HFFc6 (cell line): ENCODE data around the gene RTN1. TPM values are rescaled to one million over a fixed set of nuclear protein-coding genes. Genes with fewer than 3 reads are reported as not detected.

Experiments
- DNase-seq: peaks from one replicate; pipeline ENCODE4 v3.0.0-alpha.2; 2018
- H3K27ac Mint-ChIP-seq: 2 replicates; pipeline ENCODE4 v1.8.0; 2020; ENCODE audit warnings: mild to moderate bottlenecking, mixed read lengths
- H3K27me3 Mint-ChIP-seq: 2 replicates; pipeline ENCODE4 v1.8.0; 2021; ENCODE audit warnings: mild to moderate bottlenecking, moderate library complexity, mixed read lengths; ENCODE audit not compliant: insufficient read depth
- H3K36me3 Mint-ChIP-seq: 2 replicates; pipeline ENCODE4 v1.8.0; 2021; ENCODE audit warnings: low read depth, mixed read lengths
- H3K4me1 Mint-ChIP-seq: 2 replicates; pipeline ENCODE4 v1.8.0; 2020; ENCODE audit warnings: low read depth, mixed read lengths
- H3K4me3 Mint-ChIP-seq: 2 replicates; pipeline ENCODE4 v1.8.0; 2020; ENCODE audit warnings: mild to moderate bottlenecking, moderate library complexity, mixed read lengths
- H3K9me3 Mint-ChIP-seq: 2 replicates; pipeline ENCODE4 v1.8.0; 2020; ENCODE audit warnings: mild to moderate bottlenecking, mixed read lengths
- CTCF ChIP-seq: fragments of 200-600 bp; sonication (generic); IDR thresholded peaks from 2 replicates; pipeline ENCODE4 v1.5.0; 2021; ENCODE audit warnings: antibody characterized with exemption, mild to moderate bottlenecking
- total RNA-seq, 6 experiments: library from RNA; stranded (reverse); fragmentation: NEBNext Ultra II Directional; extraction: Animal tissue kit (Norgen Biotek cat#: 25700); gene quantifications; 2 replicates in 1 of 6; 3 replicates in 5 of 6; pipeline ENCODE4 v1.2.3, GENCODE V29; 2021

The RTN1 gene
- total RNA-seq, 6 experiments from 2014 or later: 0.07 to 0.17 TPM; not detected in 4

GRCh38 chr14:59707778-59708561, 162.6 kb downstream of the RTN1 start:
- TF ChIP-seq CTCF: no peak
- Mint-ChIP-seq H3K4me3 (no peak overlapping the region), H3K9me3 (peaks cover 13% of the 10 kb centered on the region), H3K27ac (no peak overlapping the region), H3K27me3 (peaks cover 1% of the 10 kb centered on the region), H3K4me1 (no peaks in the 10 kb centered on the region), H3K36me3 (no peaks in the 10 kb centered on the region)
- DNase-seq: no peak

- Mint-ChIP-seq H3K27me3 (peaks cover 1% of the 10 kb centered on the region), H3K4me3 (no peak overlapping the region), H3K36me3 (no peaks in the 10 kb centered on the region), H3K27ac (no peak overlapping the region), H3K9me3 (peaks cover 11% of the 10 kb centered on the region), H3K4me1 (no peaks in the 10 kb centered on the region)
- no peak for TF ChIP-seq CTCF
- no peak for DNase-seq
Measured at GRCh38 chr14:59705866-59706265, 164.7 kb downstream of the RTN1 start.

- Mint-ChIP-seq H3K27ac (no peak overlapping the region), H3K9me3 (peaks cover 11% of the 10 kb centered on the region), H3K36me3 (no peaks in the 10 kb centered on the region), H3K4me3 (no peak overlapping the region), H3K27me3 (peaks cover 1% of the 10 kb centered on the region), H3K4me1 (no peaks in the 10 kb centered on the region)
- no peak for TF ChIP-seq CTCF
- DNase-seq: no peak
Measured at GRCh38 chr14:59705245-59705644, 165.3 kb downstream of the RTN1 start.

GRCh38 chr14:59704054-59704645, 166.4 kb downstream of the RTN1 start:
- Mint-ChIP-seq H3K27ac (no peak overlapping the region), H3K9me3 (peaks cover 11% of the 10 kb centered on the region), H3K36me3 (no peaks in the 10 kb centered on the region), H3K27me3 (no peaks in the 10 kb centered on the region; the same call in 1 of the 2 replicates), H3K4me1 (no peaks in the 10 kb centered on the region), H3K4me3 (no peak overlapping the region)
- DNase-seq: no peak
- no peak for TF ChIP-seq CTCF

- TF ChIP-seq CTCF: no peak
- Mint-ChIP-seq H3K27me3 (no peaks in the 10 kb centered on the region; the same call in 1 of the 2 replicates), H3K36me3 (no peaks in the 10 kb centered on the region), H3K9me3 (peaks cover 32% of the 10 kb centered on the region), H3K4me1 (no peaks in the 10 kb centered on the region), H3K4me3 (no peak overlapping the region), H3K27ac (no peak overlapping the region)
- DNase-seq: no peak
Measured at GRCh38 chr14:59699442-59699841, 171.1 kb downstream of the RTN1 start.
